H1 (cell line): Measurements from ENCODE around the gene CARM1. TPM values are rescaled to one million over a fixed set of nuclear protein-coding genes. Genes with fewer than 3 reads are reported as not detected.

ENCODE experiments used
- CTBP2 ChIP-seq: IDR thresholded peaks from 2 replicates; pipeline ENCODE4 v1.7.0; 2011; ENCODE audit warnings: borderline replicate concordance, mild to moderate bottlenecking, moderate library complexity, mixed read lengths, low read length; ENCODE audit not compliant: insufficient read depth, insufficient read length
- RNF2 ChIP-seq: fragments of 200-900, 300-1000 bp; sonication (generic); IDR thresholded peaks from 2 replicates; pipeline ENCODE4 v1.7.1; 2016; ENCODE audit warnings: borderline replicate concordance, low read depth, mild to moderate bottlenecking, antibody characterized with exemption, low read length; ENCODE audit not compliant: poor library complexity, severe bottlenecking; ENCODE audit errors: missing control alignments
- TEAD4 ChIP-seq: IDR thresholded peaks from 2 replicates; pipeline ENCODE4 v1.6.1; 2012; ENCODE audit warnings: low read depth, low read length, inconsistent platforms, mixed read lengths
- YY1 ChIP-seq: IDR thresholded peaks from 2 replicates; pipeline ENCODE4 v1.6.1; 2011; ENCODE audit warnings: low read depth, mild to moderate bottlenecking, low read length
- polyA plus RNA-seq, 7 experiments: library from polyadenylated mRNA; depleted of rRNA in 3 of 7; stranded (reverse) in 5 of 7; unstranded in 2 of 7; fragments of >200 nt in 5 of 7; fragments of 200-250 nt in 2 of 7; gene quantifications; 1 replicate in 5 of 7; 2 replicates in 1 of 7; 4 replicates in 1 of 7; pipeline versions ENCODE4 v1.2.1 to v1.2.3, GENCODE V29; 2011 to 2013; ENCODE audit warnings: missing spikeins in 2 of 7, mixed read lengths in 2 of 7
- total RNA-seq: library from RNA; stranded (reverse); fragmentation: NEBNext Ultra II Directional; extraction: Animal tissue kit (Norgen Biotek cat#: 25700); gene quantifications from 2 replicates; pipeline ENCODE4 v1.2.1, GENCODE V29; 2021
- TF ChIP-seq, protein P1 (sequence below): IDR thresholded peaks from 2 replicates; pipeline ENCODE4 v1.6.1; 2012; ENCODE audit warnings: low read length, inconsistent platforms

CARM1 gene
- total and polyA plus RNA-seq, 2 of the 8 experiments (the other 6 are each of a cell fraction or from before 2014, with no cell fraction given), result 134 to 164 TPM

GRCh38 chr19:10858204-10858828 is 13.0 kb upstream of the CARM1 start (continued):
- TF ChIP-seq, protein P1, sequence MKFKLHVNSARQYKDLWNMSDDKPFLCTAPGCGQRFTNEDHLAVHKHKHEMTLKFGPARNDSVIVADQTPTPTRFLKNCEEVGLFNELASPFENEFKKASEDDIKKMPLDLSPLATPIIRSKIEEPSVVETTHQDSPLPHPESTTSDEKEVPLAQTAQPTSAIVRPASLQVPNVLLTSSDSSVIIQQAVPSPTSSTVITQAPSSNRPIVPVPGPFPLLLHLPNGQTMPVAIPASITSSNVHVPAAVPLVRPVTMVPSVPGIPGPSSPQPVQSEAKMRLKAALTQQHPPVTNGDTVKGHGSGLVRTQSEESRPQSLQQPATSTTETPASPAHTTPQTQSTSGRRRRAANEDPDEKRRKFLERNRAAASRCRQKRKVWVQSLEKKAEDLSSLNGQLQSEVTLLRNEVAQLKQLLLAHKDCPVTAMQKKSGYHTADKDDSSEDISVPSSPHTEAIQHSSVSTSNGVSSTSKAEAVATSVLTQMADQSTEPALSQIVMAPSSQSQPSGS, result no peak
- TF ChIP-seq RNF2, result no peak
- no peak for TF ChIP-seq TEAD4
- TF ChIP-seq CTBP2, result no peak
- TF ChIP-seq YY1, result peak; percentile 76
